ENCODE results near the gene WWOX. TPM values are rescaled to one million over a fixed set of nuclear protein-coding genes. Genes with fewer than 3 reads are reported as not detected.

Gene WWOX
- total and polyA plus RNA-seq, 2 of the 13 experiments (the other 11 are each of a cell fraction or from before 2014, with no cell fraction given), result 9.1 to 37.4 TPM

DNA sequence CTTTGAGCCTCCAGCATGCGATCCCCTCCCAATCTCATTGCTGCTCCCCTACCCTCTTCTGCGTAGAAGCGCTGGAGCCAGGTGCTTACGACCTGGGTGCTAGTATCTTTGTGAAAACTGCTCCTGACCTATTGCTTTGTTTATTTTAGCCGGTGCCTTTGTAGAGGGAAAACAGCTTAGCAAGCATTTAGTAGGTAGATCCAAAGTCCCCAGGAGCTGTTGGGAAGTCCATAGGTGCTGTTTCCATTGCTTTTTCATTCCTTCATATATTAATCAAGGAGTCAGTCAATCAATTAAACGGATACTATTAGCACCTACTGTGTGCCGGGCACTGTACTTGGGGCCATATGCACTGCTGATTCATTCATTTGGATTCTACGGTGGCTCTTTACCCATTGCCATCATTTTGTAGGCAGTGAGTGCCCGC, 497.6 kb downstream of the WWOX start (continued):
- TF ChIP-seq ZNF816 (CRISPR knock-in tag; IDR thresholded peaks at IDR 0.05; ENCODE audit: borderline replicate concordance) (no peak; the same call in 1 of the 2 replicates), ONECUT2 (CRISPR knock-in tag; IDR thresholded peaks at IDR 0.05) (no peak), ZNF264 (CRISPR knock-in tag; IDR thresholded peaks at IDR 0.05) (0 out of 2 replicates have a peak, but pooled peaks have one; percentile 66), ERF (CRISPR knock-in tag; IDR thresholded peaks at IDR 0.05) (peak; percentile 76; the same call in 1 of the 2 replicates), SP4 (CRISPR knock-in tag; IDR thresholded peaks at IDR 0.05) (peak; percentile 47; the same call in 1 of the 2 replicates), TARDBP (CRISPR knock-in tag; IDR thresholded peaks at IDR 0.05) (peak; percentile 92; the same call in 1 of the 2 replicates), ASH2L (IDR thresholded peaks at IDR 0.05; ENCODE audit: insufficient read length, low read depth, low read length) (peak; percentile 90), FOXP1 (IDR thresholded peaks at IDR 0.05) (peak; percentile 33; the same call in 1 of the 2 replicates), FOXP1 (CRISPR knock-in tag; IDR thresholded peaks at IDR 0.05) (peak; percentile 90), ZNF230 (CRISPR knock-in tag; IDR thresholded peaks at IDR 0.05) (no peak), CEBPG (CRISPR knock-in tag; IDR thresholded peaks at IDR 0.05) (peak; percentile 55), ZNF605 (CRISPR knock-in tag; IDR thresholded peaks at IDR 0.05) (no peak; the same call in 1 of the 2 replicates), RCOR2 (CRISPR knock-in tag; IDR thresholded peaks at IDR 0.05) (peak; percentile 74), ZBTB14 (CRISPR knock-in tag; IDR thresholded peaks at IDR 0.05) (no peak), ZNF768 (CRISPR knock-in tag; IDR thresholded peaks at IDR 0.05) (no peak), MAFK (conservative IDR thresholded peaks at IDR 0.05 in 1 of 2, IDR thresholded peaks at IDR 0.05 in 1 of 2; ENCODE audit: low read length in 2 of 2) (peak; percentile 99 to 100), CBX5 (CRISPR knock-in tag; IDR thresholded peaks at IDR 0.05; ENCODE audit: borderline replicate concordance) (no peak), MTF2 (CRISPR knock-in tag; IDR thresholded peaks at IDR 0.05; ENCODE audit: borderline replicate concordance) (no peak), HOXD1 (CRISPR knock-in tag; IDR thresholded peaks at IDR 0.05) (no peak), RELA (CRISPR knock-in tag; IDR thresholded peaks at IDR 0.05) (no peak), HOXA5 (CRISPR knock-in tag; IDR thresholded peaks at IDR 0.05) (0 out of 2 replicates have a peak, but pooled peaks have one; percentile 3), MXD3 (CRISPR knock-in tag; IDR thresholded peaks at IDR 0.05) (no peak), ZIK1 (CRISPR knock-in tag; IDR thresholded peaks at IDR 0.05; ENCODE audit: borderline replicate concordance, low read depth) (0 out of 2 replicates have a peak, but pooled peaks have one; percentile 38), ZGPAT (CRISPR knock-in tag; IDR thresholded peaks at IDR 0.05) (peak; percentile 65), CEBPZ (IDR thresholded peaks at IDR 0.05; ENCODE audit: low read length) (no peak)
- TF ChIP-seq, protein P1, sequence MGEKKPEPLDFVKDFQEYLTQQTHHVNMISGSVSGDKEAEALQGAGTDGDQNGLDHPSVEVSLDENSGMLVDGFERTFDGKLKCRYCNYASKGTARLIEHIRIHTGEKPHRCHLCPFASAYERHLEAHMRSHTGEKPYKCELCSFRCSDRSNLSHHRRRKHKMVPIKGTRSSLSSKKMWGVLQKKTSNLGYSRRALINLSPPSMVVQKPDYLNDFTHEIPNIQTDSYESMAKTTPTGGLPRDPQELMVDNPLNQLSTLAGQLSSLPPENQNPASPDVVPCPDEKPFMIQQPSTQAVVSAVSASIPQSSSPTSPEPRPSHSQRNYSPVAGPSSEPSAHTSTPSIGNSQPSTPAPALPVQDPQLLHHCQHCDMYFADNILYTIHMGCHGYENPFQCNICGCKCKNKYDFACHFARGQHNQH (CRISPR knock-in tag; IDR thresholded peaks at IDR 0.05), result peak; percentile 71; the same call in 1 of the 2 replicates
